CD4-positive, alpha-beta T cell treated with Interleukin-15 for 1 hour (primary cell): ENCODE measurements around the gene EPB41L3.
"Not testable (repeated sequence)": the region's sequence is repeated elsewhere in the genome, so short reads cannot be mapped to it uniquely, and the experiment has no call there.

ENCODE experiments used
- DNase-seq: peaks from one replicate; pipeline ENCODE4 v3.0.0-alpha.2; 2020

Gene EPB41L3

DNA sequence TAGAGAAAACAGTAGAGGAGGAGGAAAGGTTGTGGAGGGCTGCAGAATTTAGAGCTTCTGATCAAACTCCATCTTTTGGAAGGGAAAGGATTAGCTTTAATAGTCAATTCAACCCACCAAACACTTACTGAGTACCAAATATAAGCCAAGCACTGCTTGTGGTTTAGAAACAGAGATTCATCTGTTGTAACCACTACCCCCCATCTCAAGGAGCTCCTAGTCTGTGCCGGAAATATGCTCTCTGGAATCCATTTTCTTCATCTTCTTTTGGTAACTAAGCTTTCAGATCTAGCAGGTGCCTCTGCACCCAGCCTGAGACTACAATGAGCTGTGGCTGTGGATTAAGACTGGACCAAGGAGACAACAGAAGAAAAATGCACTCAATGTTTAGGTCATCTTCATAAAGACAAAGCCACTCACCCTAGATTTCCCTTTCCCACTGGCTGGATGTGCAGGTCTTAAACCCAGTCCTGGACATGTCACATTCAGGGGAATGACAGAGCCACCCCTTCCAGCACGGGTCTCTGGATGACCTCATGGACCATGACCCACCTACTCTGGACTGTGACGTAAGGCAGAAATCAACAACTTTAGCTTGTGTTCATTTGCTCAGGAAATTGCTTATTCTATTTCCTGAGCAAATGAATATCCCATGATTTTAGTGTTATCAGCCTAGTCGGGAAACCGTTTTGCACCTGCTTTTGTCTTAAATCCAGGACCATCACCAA lies 52.9 kb downstream of the EPB41L3 start:
- DNase-seq: no peak

GRCh38 chr18:5488844-5489243 lies 55.0 kb downstream of the EPB41L3 start:
- DNase-seq: no peak

DNA sequence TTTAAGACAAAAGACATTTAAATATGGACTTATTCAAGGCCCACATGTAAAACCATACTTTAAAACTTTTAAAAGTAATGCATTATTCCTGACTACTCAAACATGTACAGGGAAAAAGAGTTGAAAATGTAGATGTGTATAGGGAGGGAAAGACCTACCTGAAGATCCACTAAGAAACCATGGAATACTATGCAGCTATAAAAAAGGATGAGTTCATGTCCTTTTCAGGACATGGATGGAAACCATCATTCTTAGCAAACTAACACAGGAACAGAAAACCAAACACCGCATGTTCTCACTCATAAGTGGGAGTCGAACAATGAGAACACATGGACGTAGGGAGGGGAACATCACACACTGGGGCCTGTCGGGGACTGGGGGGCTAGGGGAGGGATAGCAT lies 55.8 kb downstream of the EPB41L3 start:
- DNase-seq: not testable (repeated sequence)

DNA sequence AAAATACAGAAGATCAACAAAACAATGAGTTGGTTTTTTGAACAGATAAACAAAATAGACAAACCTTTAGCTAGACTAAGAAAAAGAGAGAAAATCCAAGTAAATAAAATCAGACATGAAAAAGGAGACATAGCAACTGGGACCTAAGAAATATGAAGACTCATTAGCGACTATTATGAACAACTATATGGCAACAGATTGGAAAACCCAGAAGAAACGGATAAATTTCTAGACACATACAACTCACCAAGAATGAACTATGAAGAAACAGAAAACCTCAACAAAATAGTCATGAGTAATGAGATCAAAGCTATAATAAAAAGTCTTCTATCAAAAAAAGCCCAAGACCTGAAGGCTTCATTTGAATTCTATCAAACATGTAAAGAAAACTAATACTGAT lies 59.3 kb downstream of the EPB41L3 start:
- DNase-seq: no peak

DNA sequence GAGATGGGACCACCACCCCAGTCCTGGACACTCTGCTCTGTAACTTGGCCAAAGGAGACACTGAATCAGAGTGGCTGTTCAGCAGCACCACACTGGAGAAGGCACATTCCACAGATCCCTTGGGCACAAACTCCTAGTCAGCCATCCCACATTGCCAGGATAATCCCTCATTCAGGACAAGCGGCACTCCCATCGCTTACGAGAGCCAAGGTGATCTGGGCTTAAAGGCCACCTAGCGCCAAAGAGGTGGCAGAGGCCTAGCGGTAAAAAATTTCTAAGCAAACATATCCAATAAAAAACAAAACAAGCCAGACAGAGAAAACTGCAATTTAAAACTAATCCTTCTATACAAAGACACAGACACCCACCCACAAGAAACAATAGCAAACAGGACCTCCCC lies 62.2 kb downstream of the EPB41L3 start:
- no peak for DNase-seq

- no peak for DNase-seq
Measured at GRCh38 chr18:5478261-5478660, 65.5 kb downstream of the EPB41L3 start.

GRCh38 chr18:5476961-5477800 lies 66.6 kb downstream of the EPB41L3 start:
- no peak for DNase-seq

DNA sequence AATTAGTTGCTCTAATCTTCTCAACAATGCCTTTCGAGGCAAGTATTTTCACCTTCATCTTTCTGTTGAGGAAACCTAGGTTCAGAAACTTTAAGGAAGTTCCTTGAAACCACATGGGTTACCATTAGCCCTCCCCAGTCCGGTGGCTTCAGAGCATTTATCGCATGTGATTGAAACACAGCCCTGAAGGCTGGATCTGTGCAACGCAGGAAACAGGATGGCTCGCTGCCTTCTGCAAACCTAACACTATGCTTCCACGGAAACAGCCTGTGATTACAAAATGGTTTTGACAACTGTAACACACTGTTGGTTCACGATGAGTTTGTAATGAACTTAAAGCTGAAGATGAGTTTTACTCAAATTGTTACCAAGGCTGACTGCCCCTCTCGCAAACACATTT lies 68.5 kb downstream of the EPB41L3 start:
- DNase-seq: peak; percentile 33

GRCh38 chr18:5469340-5469739 lies 74.5 kb downstream of the EPB41L3 start:
- no peak for DNase-seq

- no peak for DNase-seq
Measured at GRCh38 chr18:5468394-5468793, 75.4 kb downstream of the EPB41L3 start.

DNA sequence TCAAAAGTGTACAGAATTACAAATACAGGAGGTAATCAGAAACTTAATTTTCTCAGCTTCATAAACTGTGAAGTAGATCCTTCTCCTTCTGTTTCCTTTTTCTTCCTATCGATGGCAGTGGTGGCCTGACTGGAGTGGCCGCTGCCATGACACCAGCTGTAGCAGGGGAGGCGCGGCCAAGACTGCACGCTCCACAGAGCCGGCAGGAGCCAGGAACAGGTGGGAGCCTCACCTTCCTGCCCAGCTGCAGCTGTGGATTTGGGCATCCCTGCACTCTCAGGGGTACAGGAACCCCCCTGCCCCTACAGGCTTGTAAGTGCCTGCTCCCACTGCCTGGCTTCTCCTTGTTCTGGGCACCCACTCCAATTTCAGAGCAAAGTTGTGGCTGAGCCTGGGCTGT lies 76.1 kb downstream of the EPB41L3 start:
- no peak for DNase-seq

DNA sequence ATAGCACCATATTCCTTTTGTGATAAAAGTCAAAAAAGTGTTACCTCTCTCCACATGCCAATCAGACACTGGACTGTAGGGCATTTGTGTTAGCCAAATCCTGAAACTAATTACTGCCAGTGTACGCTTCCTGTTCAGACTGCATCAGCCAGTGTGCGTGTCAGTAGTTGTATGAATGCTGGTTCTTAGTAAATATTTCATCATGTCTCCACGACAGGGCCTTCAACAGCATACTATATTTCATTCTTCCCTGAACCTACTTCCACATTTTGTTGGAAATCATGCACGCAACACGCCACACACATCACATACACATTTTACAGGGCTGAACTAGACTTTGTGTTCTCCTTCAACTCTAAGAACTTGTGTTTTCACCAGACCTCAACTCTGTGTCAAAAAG lies 77.5 kb downstream of the EPB41L3 start:
- DNase-seq: peak; percentile 50

- no peak for DNase-seq
Measured at GRCh38 chr18:5464251-5464650, 79.5 kb downstream of the EPB41L3 start.

- no peak for DNase-seq
Measured at GRCh38 chr18:5463831-5464230, 80.0 kb downstream of the EPB41L3 start.

DNA sequence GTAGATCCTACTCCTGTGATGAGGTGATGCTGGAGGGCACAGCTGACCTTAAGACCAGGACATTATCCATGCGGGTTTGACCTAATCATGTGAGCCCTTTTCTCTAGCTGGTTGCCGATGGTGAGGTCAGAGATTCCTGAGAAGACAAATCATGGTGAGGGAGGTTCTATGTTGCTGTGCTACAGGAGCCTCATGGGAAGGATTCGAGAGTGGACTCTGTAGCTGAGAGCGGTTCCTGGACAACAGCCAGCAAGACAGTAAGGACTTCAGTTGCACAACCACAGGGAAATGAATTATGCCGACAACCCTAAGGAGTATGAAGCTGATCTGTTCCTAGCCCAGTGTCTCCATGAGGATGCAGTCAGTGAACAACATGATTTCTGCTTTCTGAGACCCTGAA lies 80.4 kb downstream of the EPB41L3 start:
- DNase-seq: peak; percentile 24

GRCh38 chr18:5462227-5462626 lies 81.6 kb downstream of the EPB41L3 start:
- no peak for DNase-seq

GRCh38 chr18:5461041-5461440 lies 82.8 kb downstream of the EPB41L3 start:
- no peak for DNase-seq

DNA sequence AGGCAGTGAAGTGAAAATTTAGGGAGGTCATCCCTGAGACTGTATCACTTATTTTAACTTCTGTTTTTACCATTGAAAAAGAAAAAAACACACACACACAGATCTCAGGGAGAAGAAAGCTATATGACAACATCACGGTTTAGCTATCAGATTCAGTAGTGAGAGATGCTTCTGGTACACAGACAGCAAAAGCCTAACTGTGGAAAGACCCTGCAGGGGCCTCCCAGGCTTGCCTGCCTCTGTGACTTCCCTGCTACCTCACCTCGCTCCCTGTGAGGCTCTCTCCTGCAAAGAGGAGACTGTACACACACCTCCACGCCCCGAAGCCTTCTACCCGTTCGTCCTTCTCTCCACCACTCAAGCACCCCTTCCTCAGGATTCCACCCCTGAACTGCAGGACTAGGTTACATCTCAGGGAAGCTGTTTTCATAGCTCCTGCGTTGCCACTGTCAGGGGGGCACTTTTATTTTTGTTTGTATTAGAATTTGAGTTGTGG lies 86.3 kb downstream of the EPB41L3 start:
- DNase-seq: no peak

DNA sequence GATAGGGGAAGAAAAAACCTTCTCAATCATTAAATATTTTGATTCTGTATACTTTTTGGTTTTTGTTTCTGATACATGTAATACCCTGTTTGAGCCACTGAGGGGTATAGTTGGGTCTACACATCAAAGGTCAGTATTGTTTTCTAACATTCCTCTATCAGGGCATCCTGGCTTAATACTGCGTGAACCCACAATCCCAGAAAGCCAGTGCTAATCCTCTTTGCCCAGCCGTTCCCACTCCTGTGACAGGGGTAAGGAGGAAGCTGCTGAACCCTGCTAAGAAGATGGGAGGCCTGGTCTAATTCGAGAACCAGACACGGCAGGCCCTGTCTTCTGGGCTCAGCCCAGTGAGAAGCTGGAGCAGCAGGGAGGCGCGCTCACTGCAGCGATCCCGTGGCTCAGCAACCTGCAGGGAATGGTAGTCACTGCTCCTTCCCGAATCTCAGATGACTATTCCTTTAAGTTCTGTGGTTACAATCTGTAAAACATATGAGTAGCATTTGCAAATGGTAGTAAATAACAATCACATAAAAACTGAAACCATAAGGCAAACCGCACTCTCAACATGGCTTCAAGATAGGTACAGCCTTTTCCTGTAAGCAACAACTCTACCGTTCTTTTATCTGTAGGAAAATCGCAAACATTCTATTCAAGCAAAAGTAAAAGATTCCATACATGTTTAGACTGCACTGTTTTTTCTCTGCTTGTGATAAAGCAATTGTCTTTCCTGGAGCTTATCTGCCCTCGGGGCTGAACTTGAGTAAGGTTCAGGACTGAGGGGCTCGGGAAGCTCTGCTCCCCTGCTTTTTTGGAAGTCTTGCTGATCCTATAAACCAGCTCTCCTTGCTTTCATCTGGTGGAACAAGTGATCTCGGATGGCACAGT lies 87.0 kb downstream of the EPB41L3 start:
- no peak for DNase-seq

DNA sequence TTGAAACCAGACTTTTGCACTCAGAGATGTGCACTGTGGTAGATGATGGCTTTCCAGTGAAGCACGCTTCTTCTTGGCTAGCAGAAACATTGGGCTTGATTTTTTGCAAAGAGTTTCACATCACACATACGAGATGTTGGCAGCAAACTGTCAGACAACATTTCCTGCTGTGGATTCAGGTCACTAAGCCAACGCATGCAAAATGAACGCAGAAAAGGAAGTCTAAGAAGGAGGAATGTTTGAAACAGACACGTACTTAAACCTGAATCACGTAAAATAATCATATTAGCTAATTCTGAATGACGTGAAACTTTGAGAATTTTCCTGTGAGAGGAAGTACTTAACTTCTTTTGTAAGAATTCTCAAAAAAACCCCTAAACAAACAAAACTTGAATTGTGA lies 88.1 kb downstream of the EPB41L3 start:
- DNase-seq: peak; percentile 38

GRCh38 chr18:5452943-5453443 lies 90.8 kb downstream of the EPB41L3 start:
- no peak for DNase-seq

- no peak for DNase-seq
Measured at GRCh38 chr18:5451871-5452270, 91.9 kb downstream of the EPB41L3 start.

GRCh38 chr18:5451150-5451549 lies 92.6 kb downstream of the EPB41L3 start:
- no peak for DNase-seq
